Measurements from ENCODE around the gene BTBD8.

BTBD8 gene

GRCh38 chr1:92230736-92231135, 150.6 kb downstream of the BTBD8 start:
- H3K4me3 ChIP-seq (ENCODE audit: low read depth, low read length), result no peak overlapping the region
- DNase-seq (ENCODE audit: low read depth), result no peak
- TF ChIP-seq CTCF (IDR thresholded peaks at IDR 0.05; ENCODE audit: insufficient read depth, low read depth, low read length, missing control alignments), result no peak
